Sciatic nerve (tissue), 2 donors: ENCODE measurements around the gene FYB2. TPM values are rescaled to one million over a fixed set of nuclear protein-coding genes. Genes with fewer than 3 reads are reported as not detected.

Experiments used
- ATAC-seq: fragments of 200-7000 bp; cut with Tn5 transposase; one replicate; pipeline ENCODE4 v1.9.1; 2020; ENCODE audit warnings: mild to moderate bottlenecking, moderate library complexity
- DNase-seq: peaks from one replicate; pipeline ENCODE4 v3.0.0-alpha.2; 2020; ENCODE audit warnings: low spot score
- intact Hi-C: fragments of 100-400 bp; cut with DNase I; formaldehyde crosslinking; loops from one replicate; pipeline ENCODE4 v1.14.2; 2022
- total RNA-seq: library from RNA; stranded (reverse); fragmentation: NEBNext Ultra II Directional; extraction: Animal tissue kit (Norgen Biotek cat#: 25700); gene quantifications from one replicate; pipeline ENCODE4 v1.2.1, GENCODE V29; 2021
- donor health status: DM: no; HTN: no; CAD: no.
- donor health status: DM: no; HTN: no; CAD: no.

The FYB2 gene
- total RNA-seq, 1 donor from 2014 or later: not detected

DNA sequence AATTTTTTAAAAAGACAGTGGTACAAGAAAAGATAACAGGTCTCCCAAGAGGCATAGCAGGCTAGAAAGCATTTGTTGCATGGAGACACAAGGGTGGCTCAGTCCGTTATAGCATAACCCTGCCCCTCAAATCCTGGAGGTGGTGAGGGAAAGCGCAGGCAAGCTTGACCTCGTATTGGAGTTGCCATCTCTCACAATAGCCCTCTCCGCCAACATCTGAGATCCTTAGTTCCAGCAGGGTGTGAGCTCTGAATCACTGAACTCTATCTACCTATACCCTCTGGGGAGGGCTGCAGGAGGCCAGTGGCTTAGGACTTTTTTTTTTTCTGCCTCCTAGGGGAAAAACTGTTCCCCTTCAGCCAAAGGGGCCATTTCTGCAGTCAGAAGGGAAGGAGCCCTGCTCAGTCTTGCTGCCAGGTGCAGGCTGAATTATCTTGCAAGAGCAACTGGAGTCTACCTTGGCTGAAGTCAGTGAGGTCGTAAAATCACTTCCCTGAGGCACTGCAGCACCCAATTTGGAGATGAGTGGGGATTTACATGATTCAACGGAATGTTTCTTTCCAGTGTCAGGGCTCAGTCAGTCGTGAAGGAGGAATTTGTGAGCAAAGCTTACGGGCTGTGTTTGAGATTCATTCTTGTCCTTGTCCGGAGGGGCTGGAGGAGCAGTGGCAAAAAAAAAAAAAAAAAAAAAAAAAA, 18.2 kb upstream of the FYB2 start:
- intact Hi-C loops: loop anchor here (10.0 kb wide), 1 partner anchor 1207 kb away; no protein-coding TSS in a partner anchor
- no peak for DNase-seq
- ATAC-seq: no peak

DNA sequence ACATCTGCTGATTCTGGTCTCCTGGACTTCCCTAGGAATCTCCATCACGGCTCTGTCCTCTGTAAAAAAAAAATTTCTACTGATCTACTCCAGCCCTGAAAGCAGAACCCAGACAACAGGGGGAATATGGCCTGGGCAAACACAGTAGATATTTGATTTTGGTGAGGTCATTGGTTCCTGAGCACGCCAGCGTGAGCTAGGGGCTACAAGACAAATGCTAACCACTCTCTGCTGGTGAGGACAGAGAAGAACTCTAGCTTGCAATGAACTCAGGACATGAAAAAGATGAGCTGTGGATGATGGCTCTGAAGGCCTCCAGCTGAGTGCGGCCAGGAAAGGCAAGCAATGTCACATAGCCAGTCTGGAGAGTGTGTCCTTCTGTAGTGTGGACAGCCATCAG, 17.2 kb upstream of the FYB2 start:
- DNase-seq (no peak), ATAC-seq (no peak)
- intact Hi-C loops: loop anchor here (10.0 kb wide), 1 partner anchor 1208 kb away; no protein-coding TSS in a partner anchor

DNA sequence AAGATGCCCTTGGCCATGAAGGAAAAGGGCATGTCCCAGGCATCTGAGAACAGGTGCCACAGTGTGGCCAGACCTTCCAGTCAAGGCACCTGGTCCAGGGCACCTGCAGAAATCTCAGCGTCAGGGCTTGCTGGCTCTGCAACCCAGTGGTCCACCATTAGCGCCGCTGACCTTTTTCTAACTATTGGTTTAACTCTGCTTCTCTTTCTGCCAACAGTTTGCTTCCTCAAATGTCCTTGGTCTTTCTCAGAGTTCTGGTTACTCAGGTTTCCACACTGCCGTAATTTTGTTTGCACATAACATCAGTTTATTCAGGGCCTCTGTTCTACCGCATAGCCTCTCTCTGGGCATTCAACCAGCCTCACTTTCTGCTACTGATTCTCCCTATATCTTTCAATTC, 16.5 kb upstream of the FYB2 start:
- intact Hi-C loops: loop anchor here (10.0 kb wide), 1 partner anchor 1209 kb away; no protein-coding TSS in a partner anchor
- ATAC-seq (no peak), DNase-seq (no peak)

DNA sequence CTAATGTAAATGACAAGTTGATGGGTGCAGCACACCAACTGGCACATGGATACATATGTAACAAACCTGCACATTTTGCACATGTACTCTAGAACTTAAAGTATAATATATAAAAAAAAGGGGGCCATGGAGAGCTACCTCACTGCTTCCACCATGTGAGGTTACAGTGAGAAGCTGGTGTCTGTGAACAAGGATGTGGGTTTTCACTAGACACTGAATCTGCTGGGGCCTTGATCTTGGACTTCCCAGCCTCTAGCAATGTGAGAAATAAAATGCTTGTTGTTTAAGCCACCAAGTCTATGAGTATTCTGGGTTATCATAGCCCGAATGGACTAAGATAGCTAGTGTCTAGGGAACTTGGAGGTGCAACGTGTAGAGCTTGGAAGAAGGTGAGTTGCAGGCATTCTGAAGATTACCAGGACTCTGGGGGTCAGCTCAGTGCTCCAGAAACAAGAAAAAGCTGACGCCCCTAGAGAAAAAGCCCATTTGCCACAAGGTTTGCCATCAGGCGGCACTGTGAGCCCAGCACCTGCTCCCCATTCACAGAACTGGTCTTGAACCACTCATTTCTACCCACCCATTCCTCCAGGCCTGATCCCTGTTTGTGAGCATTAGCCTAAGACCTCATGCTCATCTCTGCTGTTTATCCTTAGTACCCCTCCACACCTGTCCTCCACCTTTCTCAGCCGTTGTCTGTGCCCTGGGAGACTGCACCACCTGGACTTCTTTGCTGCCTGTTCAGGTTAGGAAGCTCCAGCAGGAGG, 15.1 kb upstream of the FYB2 start:
- intact Hi-C loops: loop anchor here (10.0 kb wide), 1 partner anchor 1210 kb away; no protein-coding TSS in a partner anchor
- no peak for DNase-seq
- no peak for ATAC-seq

DNA sequence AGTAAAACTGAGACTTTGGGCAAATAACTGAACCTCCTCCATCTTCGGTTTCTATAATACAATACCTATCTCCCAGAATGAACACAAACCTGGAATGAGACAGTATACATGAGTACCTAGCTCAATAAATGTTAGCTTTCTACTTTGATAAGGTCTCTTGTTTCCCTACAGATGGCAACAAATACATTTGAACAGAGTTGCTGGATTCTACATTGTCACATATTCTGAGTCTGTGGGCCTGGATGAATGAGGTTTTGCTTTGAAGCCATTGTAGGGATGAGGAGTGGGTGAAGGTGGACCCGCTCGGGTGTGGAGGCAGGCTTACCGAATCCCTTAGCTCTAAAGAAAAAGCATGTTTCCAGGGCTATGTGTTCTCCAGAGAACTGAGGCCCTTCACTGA, 13.9 kb upstream of the FYB2 start:
- no peak for DNase-seq
- intact Hi-C loops: loop anchor here (10.0 kb wide), 1 partner anchor 1212 kb away; no protein-coding TSS in a partner anchor
- no peak for ATAC-seq

DNA sequence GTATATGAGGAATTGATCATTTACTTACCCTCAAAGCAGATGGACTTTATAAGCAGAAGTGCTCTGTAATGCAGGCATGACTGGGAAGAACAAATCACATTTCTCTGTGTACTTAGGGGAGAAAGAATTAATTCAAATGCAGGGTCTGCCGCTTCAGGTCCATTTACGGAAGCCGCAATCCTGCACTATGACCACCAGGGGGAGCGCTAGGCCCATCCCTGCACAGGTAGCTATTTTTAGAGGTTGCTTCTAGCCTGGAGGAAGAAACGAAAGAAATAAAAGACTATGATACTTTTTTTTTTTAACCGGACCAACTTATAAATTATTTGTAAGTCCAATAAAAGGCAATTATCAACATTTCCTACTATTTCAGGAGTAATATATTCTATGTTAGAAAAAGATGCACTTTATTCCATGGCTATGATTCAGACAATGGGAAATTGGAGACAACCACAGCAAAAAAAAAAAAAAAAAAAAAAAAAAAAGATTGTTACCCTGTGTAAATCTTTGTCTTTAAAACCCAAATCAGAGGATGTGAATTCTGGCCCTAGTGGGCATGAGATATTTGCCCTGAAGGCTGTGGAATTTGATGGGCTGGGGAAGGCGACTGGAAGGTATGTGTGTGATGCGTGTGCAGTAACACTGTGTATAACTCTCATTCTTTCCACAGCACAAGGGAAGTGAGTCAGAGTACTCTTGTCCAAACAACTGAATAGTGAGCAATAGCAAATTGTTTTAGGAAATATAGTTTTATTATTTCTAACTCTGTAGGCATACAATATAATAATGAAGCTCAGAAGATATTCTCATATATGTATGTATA, 12.9 kb upstream of the FYB2 start:
- DNase-seq: peak; percentile 73
- intact Hi-C loops: loop anchor here (10.0 kb wide), 1 partner anchor 1213 kb away; no protein-coding TSS in a partner anchor
- peak; percentile 57 for ATAC-seq

DNA sequence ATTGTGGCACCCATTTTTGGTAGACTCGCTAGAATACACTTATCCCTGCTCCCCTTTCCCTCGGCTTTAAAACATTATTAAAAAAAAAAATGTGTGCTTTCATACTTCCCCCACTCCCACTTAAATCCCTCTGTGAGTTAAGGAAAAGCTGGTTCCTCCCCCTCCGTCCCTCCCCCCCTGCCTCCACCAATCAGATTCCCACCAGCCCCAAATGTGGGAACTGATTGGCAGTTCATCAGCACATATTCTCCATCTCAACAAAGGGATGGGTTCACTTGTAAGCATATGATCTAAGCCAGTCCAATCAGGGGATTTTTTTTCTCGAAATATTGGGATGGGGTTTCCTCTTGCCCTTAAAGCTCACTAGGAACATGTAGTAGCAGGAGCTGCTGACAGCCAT, 10.8 kb upstream of the FYB2 start:
- DNase-seq (no peak), ATAC-seq (no peak)
- intact Hi-C loops: loop anchor here (10.0 kb wide), 1 partner anchor 1215 kb away; no protein-coding TSS in a partner anchor

DNA sequence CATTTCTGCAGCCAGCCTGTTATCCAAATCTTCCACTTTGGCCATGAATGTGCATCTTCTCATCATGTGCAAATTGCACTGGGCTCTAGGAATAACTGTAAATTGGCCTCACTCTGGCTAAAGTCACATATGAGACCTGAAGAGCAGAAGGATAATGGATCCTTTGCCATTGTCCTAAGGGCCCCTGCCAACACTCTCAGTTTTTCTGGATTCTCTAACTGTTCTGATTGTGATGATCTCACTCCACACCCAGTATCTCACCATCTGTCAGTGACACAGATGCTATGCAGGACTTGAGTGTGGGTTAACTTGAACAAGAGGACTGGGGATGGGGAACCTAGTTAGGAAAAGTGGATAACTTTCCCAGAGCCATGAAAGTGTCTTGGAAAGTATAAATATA, 8.5 kb upstream of the FYB2 start:
- DNase-seq: no peak
- no peak for ATAC-seq
- intact Hi-C loops: no loop called here

DNA sequence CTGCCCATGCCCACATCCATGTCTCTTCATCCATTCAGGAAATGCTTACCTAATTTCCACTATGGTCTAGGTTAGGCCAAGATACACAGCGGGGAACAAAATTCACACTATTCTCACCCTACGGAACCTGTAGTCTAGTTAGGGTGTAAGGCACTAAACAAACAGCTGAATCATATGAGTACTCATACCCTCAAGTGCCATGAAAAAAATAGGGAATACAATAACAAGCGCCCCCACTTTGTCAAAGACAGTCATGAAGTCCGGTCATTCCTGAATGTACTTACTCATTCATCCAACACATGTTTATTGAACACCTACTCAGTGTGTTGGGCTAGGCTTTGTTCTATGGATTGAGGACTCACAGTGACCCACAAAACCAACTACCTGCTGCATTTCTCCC, 6.2 kb upstream of the FYB2 start:
- intact Hi-C loops: no loop called here
- ATAC-seq (no peak), DNase-seq (no peak)

DNA sequence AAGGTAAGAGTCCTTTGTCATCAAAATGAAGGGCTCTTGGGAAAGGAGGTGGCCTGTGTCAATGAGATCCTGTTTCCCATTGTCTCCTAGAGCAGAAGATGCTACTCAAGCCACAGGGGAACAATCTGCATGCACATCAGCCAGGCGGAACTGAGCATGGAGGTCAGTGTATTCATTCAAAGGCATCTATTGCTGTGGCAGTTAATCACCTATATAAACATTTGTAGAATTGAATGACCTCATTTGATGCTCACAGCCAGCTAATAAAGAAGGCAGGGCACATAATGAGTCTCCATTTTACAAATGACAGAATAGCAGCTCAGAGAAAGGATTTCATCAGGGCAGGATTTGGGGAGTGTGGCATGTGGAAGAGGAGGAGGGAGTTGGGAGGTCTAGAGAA, 5.7 kb upstream of the FYB2 start:
- ATAC-seq: no peak
- intact Hi-C loops: no loop called here
- DNase-seq: no peak

DNA sequence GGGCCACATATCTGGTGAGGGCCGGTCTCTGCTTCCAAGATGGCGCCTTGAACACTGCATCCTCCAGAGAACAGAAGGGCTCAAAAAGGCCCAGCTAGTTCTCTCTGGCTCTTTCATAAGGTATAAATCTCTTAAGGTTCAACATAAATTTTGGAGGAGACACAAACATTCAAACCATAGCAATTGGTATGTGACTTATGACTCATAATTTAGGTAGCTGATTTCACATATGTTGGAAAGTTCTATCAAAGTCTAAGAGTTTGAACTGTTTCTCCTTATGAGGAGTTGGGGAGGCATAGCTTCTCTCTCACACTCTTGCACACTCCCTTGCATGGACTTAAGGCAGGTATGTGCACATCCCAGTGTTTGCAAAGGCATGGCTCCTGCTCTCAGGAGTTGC, 5.1 kb upstream of the FYB2 start:
- ATAC-seq: no peak
- DNase-seq: no peak
- intact Hi-C loops: no loop called here

DNA sequence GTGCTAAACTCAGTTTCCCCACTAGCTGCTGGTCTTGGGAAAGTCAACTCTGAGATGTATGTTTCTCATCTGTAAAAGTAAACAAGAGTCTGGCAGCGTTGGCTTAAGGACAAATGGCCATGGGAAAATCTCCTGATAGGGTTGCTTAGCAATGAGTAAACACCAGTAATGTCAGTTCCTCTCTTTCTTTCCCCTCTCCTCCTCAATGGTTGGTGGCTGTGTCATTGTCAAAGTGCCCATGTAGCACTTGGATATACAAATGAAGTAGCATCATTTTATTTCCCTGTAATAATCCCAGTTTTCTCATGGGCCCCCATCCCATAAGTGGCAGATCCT, 2.2 kb upstream of the FYB2 start:
- intact Hi-C loops: no loop called here
- ATAC-seq (no peak), DNase-seq (no peak)

DNA sequence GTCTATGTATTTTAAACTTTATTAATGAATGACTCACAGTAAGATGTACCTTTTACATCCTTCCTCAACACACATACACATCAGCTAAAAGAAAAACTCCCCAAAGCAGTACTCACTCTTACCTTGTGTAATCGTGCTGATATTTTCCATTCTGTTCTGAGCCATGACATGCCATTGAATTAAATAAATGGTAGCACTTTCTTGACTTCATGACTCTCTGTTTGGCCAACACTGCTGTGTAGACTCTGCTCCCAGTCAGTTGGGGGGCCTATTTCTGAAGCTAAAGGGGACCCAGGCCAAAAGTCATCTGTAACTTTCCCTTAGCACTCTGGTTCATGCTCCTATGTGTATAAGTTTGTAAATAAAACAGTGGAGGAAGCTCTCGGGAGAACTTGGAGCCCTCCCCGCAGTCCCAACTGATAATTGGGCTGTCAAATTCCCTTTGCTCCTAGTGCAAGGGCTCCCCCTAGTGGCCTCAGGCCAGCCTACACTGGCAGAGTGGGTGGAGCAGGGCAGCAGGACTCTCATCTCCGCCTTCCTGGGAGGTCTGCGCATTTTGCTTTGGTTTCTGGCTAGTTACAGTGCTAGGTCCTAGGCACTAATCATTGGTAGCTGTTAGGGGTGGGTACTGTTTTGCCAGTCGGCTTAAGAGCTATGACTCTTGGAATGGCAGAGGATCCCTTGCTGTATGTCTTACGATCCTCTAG, 1.7 kb upstream of the FYB2 start:
- intact Hi-C loops: no loop called here

DNA sequence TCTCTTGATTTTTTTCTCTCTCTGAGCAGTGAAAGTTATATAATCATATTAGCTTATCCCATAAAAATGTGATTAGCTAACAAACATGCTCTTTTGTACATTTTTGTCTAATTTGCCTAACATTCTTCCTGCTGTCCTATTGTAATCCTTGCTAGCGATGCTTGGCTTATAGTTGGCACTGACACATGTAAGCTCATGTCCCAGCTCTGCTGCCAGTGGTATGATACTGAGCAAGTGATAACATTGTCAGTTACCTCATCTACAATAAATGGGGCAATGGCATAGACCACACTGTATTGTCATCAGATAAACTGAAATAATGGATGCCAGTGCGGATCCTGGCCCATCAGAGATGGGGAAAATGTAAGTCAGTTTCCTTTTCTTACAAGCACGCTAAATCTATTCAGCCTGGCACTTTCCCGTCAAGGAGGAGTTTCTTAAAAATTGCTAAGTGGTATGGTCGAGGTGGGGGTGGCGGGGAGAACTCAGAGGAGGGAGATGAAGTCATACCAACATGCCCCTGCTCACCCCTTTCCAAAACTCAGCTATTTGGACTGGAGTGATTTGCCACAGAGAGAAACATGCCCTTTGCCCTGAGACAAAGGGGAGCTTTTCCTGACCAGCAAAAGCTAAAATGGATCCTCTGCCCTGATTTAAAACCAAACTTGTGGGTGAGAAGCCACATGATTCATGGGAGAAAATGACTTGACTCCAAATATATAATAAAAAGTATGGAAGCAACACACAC, 1.3 kb downstream of the FYB2 start:
- intact Hi-C loops: no loop called here
- DNase-seq (no peak), ATAC-seq (no peak)

More for the DNA sequence above, 1.7 kb upstream of the FYB2 start:
- peak; percentile 76 for ATAC-seq
- DNase-seq: peak; percentile 87

DNA sequence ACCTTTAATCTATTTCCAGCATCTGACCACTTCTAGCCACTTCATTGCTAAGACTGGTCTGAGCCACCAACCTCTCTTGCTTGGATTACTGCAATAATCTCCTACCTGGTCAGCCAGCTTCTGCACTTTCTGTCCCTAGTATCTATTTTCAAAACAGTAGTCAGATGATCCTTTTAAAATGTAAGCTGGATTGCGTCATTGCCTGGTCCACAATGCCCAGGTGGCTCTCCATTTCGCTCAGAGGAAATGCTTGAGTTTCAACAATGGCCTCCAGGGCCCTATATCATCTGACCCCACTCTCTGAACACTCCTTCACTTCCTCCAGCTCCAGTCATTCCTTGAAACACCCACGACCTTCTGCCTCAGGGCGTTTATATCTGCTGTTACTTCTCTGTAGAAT, 2.3 kb downstream of the FYB2 start:
- intact Hi-C loops: no loop called here
- DNase-seq: no peak
- no peak for ATAC-seq

DNA sequence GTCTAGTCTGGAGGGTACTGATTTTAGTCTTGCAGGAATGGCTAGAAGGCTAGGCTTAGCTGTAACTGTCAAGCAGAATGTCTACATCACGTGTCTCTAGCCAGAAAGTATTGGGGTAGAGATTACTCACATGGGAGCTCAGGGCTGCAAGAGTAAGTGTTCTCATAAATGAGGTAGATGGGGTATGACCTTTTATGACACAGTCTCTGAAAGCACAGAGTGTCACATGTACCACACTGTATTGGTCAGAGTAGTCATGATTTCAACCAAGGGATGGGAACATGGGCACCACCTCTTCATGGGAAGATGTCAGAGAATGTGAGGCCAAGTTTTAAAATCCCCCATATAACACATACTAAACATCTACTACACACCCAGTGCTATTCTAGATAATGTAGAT, 2.9 kb downstream of the FYB2 start:
- DNase-seq: no peak
- intact Hi-C loops: no loop called here
- ATAC-seq: no peak

DNA sequence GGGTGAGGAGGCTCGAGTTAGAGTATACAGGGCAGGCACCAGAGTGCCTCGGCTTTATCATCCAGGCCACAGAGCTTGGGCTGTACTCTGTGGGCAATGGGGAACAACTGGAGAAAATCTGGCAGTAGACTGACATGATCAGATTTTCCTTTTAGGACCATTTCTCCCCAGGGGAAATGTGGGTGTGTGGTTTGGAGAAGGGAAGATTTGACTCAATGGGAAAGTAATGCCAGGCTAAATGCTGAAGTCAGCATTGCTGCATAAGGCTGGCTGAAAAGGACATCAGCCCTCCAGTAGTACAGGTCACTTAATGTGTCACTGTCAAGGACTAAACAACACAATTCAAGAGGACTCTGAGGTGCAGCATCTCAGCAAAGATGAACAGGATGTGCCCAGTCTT, 5.0 kb downstream of the FYB2 start:
- ATAC-seq (no peak), DNase-seq (no peak)
- intact Hi-C loops: no loop called here

DNA sequence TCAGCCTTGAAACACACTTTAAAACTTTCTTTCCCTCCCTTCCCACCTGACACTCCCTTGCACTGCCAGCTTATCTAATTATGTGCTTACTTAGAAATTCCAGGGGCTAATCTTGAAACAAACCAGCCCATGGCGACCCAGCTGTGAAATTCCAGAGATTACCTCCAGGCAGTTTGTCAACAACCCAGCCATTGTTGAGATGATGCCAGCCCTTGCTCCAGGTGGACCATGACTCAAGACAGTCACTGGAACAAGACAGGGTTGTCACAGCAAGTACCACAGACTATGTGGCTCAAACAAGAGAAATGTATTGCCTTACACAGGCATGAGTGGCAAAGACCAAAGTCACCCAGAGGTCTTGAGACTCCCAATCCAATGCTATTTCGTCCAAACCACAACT, 7.9 kb downstream of the FYB2 start:
- no peak for ATAC-seq
- intact Hi-C loops: no loop called here
- no peak for DNase-seq
